Measurements from ENCODE around the gene WDFY4. TPM values are rescaled to one million over a fixed set of nuclear protein-coding genes. Genes with fewer than 3 reads are reported as not detected.

The WDFY4 gene
- total and polyA plus RNA-seq, 4 donors = 0.57 to 7.1 (median 2.0) TPM

- Histone ChIP-seq H3K27me3 (ENCODE audit: control insufficient read depth in 4 of 4, insufficient read depth in 4 of 4, low read length in 3 of 4) (peaks cover 0 to 5% (median 0%) of the 10 kb centered on the region in 4 donors), H3K4me3 (ENCODE audit: low read depth in 1 of 3, low read length in 3 of 3) (no peak overlapping the region), H3K9me3 (ENCODE audit: control insufficient read depth in 4 of 4, low read length in 3 of 4) (no peaks in the 10 kb centered on the region), H3K36me3 (ENCODE audit: control insufficient read depth in 4 of 4, insufficient read depth in 3 of 4, low read depth in 1 of 4, low read length in 3 of 4) (no peaks in the 10 kb centered on the region), H3K4me1 (ENCODE audit: control insufficient read depth in 4 of 4, insufficient read depth in 4 of 4, low read length in 3 of 4) (no peaks in the 10 kb centered on the region), H3K27ac (ENCODE audit: low read depth in 1 of 2, low read length in 2 of 2) (no peak overlapping the region), H3K9ac (ENCODE audit: low read depth in 1 of 2, low read length in 2 of 2) (no peak overlapping the region)
- no peak for TF ChIP-seq JUND (IDR thresholded peaks at IDR 0.05)
- TF ChIP-seq, protein P1, sequence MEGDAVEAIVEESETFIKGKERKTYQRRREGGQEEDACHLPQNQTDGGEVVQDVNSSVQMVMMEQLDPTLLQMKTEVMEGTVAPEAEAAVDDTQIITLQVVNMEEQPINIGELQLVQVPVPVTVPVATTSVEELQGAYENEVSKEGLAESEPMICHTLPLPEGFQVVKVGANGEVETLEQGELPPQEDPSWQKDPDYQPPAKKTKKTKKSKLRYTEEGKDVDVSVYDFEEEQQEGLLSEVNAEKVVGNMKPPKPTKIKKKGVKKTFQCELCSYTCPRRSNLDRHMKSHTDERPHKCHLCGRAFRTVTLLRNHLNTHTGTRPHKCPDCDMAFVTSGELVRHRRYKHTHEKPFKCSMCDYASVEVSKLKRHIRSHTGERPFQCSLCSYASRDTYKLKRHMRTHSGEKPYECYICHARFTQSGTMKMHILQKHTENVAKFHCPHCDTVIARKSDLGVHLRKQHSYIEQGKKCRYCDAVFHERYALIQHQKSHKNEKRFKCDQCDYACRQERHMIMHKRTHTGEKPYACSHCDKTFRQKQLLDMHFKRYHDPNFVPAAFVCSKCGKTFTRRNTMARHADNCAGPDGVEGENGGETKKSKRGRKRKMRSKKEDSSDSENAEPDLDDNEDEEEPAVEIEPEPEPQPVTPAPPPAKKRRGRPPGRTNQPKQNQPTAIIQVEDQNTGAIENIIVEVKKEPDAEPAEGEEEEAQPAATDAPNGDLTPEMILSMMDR (IDR thresholded peaks at IDR 0.05; ENCODE audit: low read depth, low read length, missing input control) = no peak
- no peak for TF ChIP-seq TAF1 (conservative IDR thresholded peaks at IDR 0.05)
- TF ChIP-seq HNF4G (IDR thresholded peaks at IDR 0.05) = no peak
- TF ChIP-seq YY1 (IDR thresholded peaks at IDR 0.05) = no peak
- no peak for TF ChIP-seq FOXA1 (IDR thresholded peaks at IDR 0.05)
- no peak for TF ChIP-seq NR2F2 (IDR thresholded peaks at IDR 0.05)
- TF ChIP-seq RXRA (IDR thresholded peaks at IDR 0.05) = no peak
- no peak for TF ChIP-seq EGR1 (IDR thresholded peaks at IDR 0.05; ENCODE audit: low read depth in 2 of 2)
- TF ChIP-seq RAD21 (IDR thresholded peaks at IDR 0.05) = no peak
- no peak for TF ChIP-seq FOXA2 (IDR thresholded peaks at IDR 0.05)
- TF ChIP-seq GABPA (IDR thresholded peaks at IDR 0.05 in 1 of 2, conservative IDR thresholded peaks at IDR 0.05 in 1 of 2) = no peak
- TF ChIP-seq, protein P2, sequence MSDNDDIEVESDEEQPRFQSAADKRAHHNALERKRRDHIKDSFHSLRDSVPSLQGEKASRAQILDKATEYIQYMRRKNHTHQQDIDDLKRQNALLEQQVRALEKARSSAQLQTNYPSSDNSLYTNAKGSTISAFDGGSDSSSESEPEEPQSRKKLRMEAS (IDR thresholded peaks at IDR 0.05) = no peak
- TF ChIP-seq SP1 (IDR thresholded peaks at IDR 0.05) = no peak
- 85% methylated on average over 3 of the region's 3 CpGs for WGBS
- no peak for DNase-seq (ENCODE audit: low spot score)
Measured at GRCh38 chr10:48968036-48968435, 283.4 kb downstream of the WDFY4 start.

DNA sequence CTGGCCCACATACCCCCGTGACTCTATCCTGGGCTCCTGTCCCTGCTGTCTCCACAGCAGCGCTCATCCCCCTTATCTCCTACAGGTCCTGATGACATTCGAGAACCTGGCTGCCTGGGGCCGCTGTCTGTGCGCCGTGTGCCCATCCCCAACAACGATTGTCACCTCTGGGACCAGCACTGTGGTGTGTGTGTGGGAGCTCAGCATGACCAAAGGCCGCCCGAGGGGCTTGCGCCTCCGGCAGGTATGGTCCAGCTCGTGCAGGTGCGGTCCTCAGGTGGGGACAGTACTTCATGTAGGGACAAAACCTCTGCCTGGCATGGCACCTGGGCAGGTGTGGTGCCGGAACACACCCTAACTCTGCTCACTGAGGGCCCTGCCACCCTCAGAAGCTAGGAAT, 285.4 kb downstream of the WDFY4 start:
- no peak overlapping the region for H3K4me3 ChIP-seq (ENCODE audit: low read depth in 1 of 3, low read length in 3 of 3)
- no peak overlapping the region for H3K27ac ChIP-seq (ENCODE audit: low read depth in 1 of 2, low read length in 2 of 2)
- no peaks in the 10 kb centered on the region for H3K9me3 ChIP-seq (ENCODE audit: control insufficient read depth in 4 of 4, low read length in 3 of 4)
- H3K4me1 ChIP-seq (ENCODE audit: control insufficient read depth in 4 of 4, insufficient read depth in 4 of 4, low read length in 3 of 4) = no peaks in the 10 kb centered on the region
- 92% methylated on average over 14 of the region's 14 CpGs for WGBS
- TF ChIP-seq GABPA (IDR thresholded peaks at IDR 0.05 in 1 of 2, conservative IDR thresholded peaks at IDR 0.05 in 1 of 2) (no peak), YY1 (IDR thresholded peaks at IDR 0.05) (no peak), REST (IDR thresholded peaks at IDR 0.05) (no peak), NR2F2 (IDR thresholded peaks at IDR 0.05) (no peak), JUND (IDR thresholded peaks at IDR 0.05) (no peak), RAD21 (IDR thresholded peaks at IDR 0.05) (no peak), HNF4G (IDR thresholded peaks at IDR 0.05) (no peak), FOXA1 (IDR thresholded peaks at IDR 0.05) (no peak), TAF1 (conservative IDR thresholded peaks at IDR 0.05) (no peak), RXRA (IDR thresholded peaks at IDR 0.05) (no peak), ATF3 (IDR thresholded peaks at IDR 0.05) (no peak), SP1 (IDR thresholded peaks at IDR 0.05) (no peak)
- TF ChIP-seq, protein P2 (IDR thresholded peaks at IDR 0.05) = no peak
- TF ChIP-seq, protein P3, sequence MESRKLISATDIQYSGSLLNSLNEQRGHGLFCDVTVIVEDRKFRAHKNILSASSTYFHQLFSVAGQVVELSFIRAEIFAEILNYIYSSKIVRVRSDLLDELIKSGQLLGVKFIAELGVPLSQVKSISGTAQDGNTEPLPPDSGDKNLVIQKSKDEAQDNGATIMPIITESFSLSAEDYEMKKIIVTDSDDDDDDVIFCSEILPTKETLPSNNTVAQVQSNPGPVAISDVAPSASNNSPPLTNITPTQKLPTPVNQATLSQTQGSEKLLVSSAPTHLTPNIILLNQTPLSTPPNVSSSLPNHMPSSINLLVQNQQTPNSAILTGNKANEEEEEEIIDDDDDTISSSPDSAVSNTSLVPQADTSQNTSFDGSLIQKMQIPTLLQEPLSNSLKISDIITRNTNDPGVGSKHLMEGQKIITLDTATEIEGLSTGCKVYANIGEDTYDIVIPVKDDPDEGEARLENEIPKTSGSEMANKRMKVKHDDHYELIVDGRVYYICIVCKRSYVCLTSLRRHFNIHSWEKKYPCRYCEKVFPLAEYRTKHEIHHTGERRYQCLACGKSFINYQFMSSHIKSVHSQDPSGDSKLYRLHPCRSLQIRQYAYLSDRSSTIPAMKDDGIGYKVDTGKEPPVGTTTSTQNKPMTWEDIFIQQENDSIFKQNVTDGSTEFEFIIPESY (IDR thresholded peaks at IDR 0.05) = no peak
- H3K36me3 ChIP-seq (ENCODE audit: control insufficient read depth in 4 of 4, insufficient read depth in 3 of 4, low read depth in 1 of 4, low read length in 3 of 4) = no peaks in the 10 kb centered on the region
- H3K9ac ChIP-seq (ENCODE audit: low read depth in 1 of 2, low read length in 2 of 2) = no peak overlapping the region
- DNase-seq (ENCODE audit: low spot score) = no peak
- H3K27me3 ChIP-seq (ENCODE audit: control insufficient read depth in 4 of 4, insufficient read depth in 4 of 4, low read length in 3 of 4) = peaks cover 0 to 5% (median 0%) of the 10 kb centered on the region in 4 donors

All from liver (tissue), 9 donors.